HepG2 (cell line): ENCODE data around the gene FREM3. TPM values are rescaled to one million over a fixed set of nuclear protein-coding genes. Genes with fewer than 3 reads are reported as not detected.

Experiments used
- ATAC-seq: fragments of 200-7000 bp; cut with Tn5 transposase; 3 replicates; pipeline ENCODE4 v1.9.1; 2020; ENCODE audit warnings: mild to moderate bottlenecking, moderate library complexity
- BruUV-seq: library from RNA; stranded (reverse); fragments of 400-500 nt; replicated peaks from 2 replicates; lab custom pipeline; 2021; lab: Mats Ljungman, UMichigan
- CTCF ChIA-PET: fragments of 300-600 bp; formaldehyde crosslinking; extraction: SDS; loops from one replicate; lab custom pipeline; 2021; ENCODE audit warnings: low total read pairs, inconsistent platforms, low intra/inter-chr PET ratio; lab: Yijun Ruan, JAX
- POLR2A ChIA-PET: fragments of 350-600 bp; sonication (Branson Sonifier 250); formaldehyde crosslinking; loops from one replicate; lab custom pipeline; 2020; ENCODE audit warnings: antibody characterized with exemption, inconsistent platforms; lab: Yijun Ruan, JAX
- DNase-seq: peaks from one replicate; pipeline ENCODE4 v3.0.0-alpha.2; 2015; ENCODE audit warnings: low spot score
- FAIRE-seq: peaks from 3 replicates; lab custom pipeline; 2011; peaks lifted over from hg19 to GRCh38; lab: Jason Lieb, UNC
- H2AFZ ChIP-seq: one replicate; pipeline ENCODE4 v1.6.1; 2011; ENCODE audit warnings: low read length, inconsistent platforms
- H3K27ac ChIP-seq: fragments of 300-600 bp; 3 replicates; pipeline ENCODE4 v1.8.0; 2011; ENCODE audit warnings: mixed run types, mild to moderate bottlenecking, mixed read lengths, low read length, inconsistent platforms; ENCODE audit not compliant: insufficient read depth; ENCODE audit errors: extremely low read length
- H3K27me3 ChIP-seq, 2 experiments: fragments of 200-600 bp in 1 of 2; 2 replicates in 1 of 2; 3 replicates in 1 of 2; pipeline versions ENCODE4 v1.6.0 to v1.8.0; 2011; ENCODE audit warnings: low read length in 2 of 2, mild to moderate bottlenecking in 2 of 2, moderate library complexity in 2 of 2, inconsistent platforms in 1 of 2; ENCODE audit not compliant: insufficient read depth in 2 of 2, control insufficient read depth in 1 of 2
- H3K36me3 ChIP-seq, 2 experiments: fragments of 200-600 bp in 1 of 2; replicated peaks in 1 of 2; 2 replicates in 1 of 2; 3 replicates in 1 of 2; pipeline versions ENCODE4 v1.5.1 to v1.8.0; 2011; ENCODE audit warnings: low read length in 2 of 2, inconsistent platforms in 1 of 2; ENCODE audit not compliant: insufficient read depth in 2 of 2, control insufficient read depth in 1 of 2
- H3K4me1 ChIP-seq: 2 replicates; pipeline ENCODE4 v1.5.1; 2012; ENCODE audit warnings: low read length, inconsistent platforms; ENCODE audit not compliant: insufficient read depth
- H3K4me2 ChIP-seq: 2 replicates; pipeline ENCODE4 v1.6.0; 2011; ENCODE audit warnings: low read depth, low read length, inconsistent platforms
- H3K4me3 ChIP-seq, 3 experiments: fragments of 200-600 bp in 1 of 3; sonication (generic), shearing (Covaris generic) in 1 of 3; replicated peaks in 1 of 3; 2 replicates each; pipeline ENCODE4 v1.5.1; 2011 to 2016; ENCODE audit warnings: low read length in 3 of 3, inconsistent platforms in 2 of 3, low read depth in 2 of 3, mild to moderate bottlenecking in 2 of 3, control low read depth in 1 of 3, mixed read lengths in 1 of 3; ENCODE audit not compliant: insufficient read depth in 1 of 3
- H3K79me2 ChIP-seq: one replicate; pipeline ENCODE4 v1.6.1; 2011; ENCODE audit warnings: low read length, inconsistent platforms; ENCODE audit not compliant: insufficient read depth
- H3K9ac ChIP-seq: 2 replicates; pipeline ENCODE4 v1.6.0; 2011; ENCODE audit warnings: mild to moderate bottlenecking, low read depth, low read length, inconsistent platforms; ENCODE audit not compliant: insufficient read depth
- H3K9me3 ChIP-seq: 2 replicates; pipeline ENCODE4 v1.5.1; 2012; ENCODE audit warnings: mild to moderate bottlenecking, low read length
- H4K20me1 ChIP-seq: 2 replicates; pipeline ENCODE4 v1.6.0; 2011; ENCODE audit warnings: inconsistent platforms, mild to moderate bottlenecking, low read length, moderate library complexity; ENCODE audit not compliant: insufficient read depth
- E2F5 ChIP-seq: sonication (generic); formaldehyde crosslinking; conservative IDR thresholded peaks from 2 replicates; pipeline ENCODE4 v1.4.0; 2020; ENCODE audit warnings: missing genetic modification reagents
- KIAA2018 ChIP-seq: sonication (generic); formaldehyde crosslinking; IDR thresholded peaks from 2 replicates; pipeline ENCODE4 v1.5.0; 2020; ENCODE audit warnings: mild to moderate bottlenecking, missing genetic modification reagents, borderline replicate concordance
- NFKBIZ ChIP-seq: IDR thresholded peaks from 2 replicates; pipeline ENCODE4 v1.6.1; 2018; ENCODE audit warnings: missing genetic modification reagents, missing compliant biosample characterization
- NPAS2 ChIP-seq: sonication (generic); formaldehyde crosslinking; IDR thresholded peaks from 2 replicates; pipeline ENCODE4 v1.8.0; 2022; ENCODE audit warnings: mild to moderate bottlenecking, missing genetic modification reagents, borderline replicate concordance
- RNF2 ChIP-seq: fragments of 450-650 bp; conservative IDR thresholded peaks from 2 replicates; pipeline ENCODE4 v1.6.1; 2016; ENCODE audit warnings: low read depth
- SP4 ChIP-seq: sonication (generic); formaldehyde crosslinking; IDR thresholded peaks from 2 replicates; pipeline ENCODE4 v1.8.1; 2023; ENCODE audit warnings: mild to moderate bottlenecking, missing genetic modification reagents
- TOE1 ChIP-seq: sonication (generic); formaldehyde crosslinking; IDR thresholded peaks from 2 replicates; pipeline ENCODE4 v1.4.0; 2020; ENCODE audit warnings: mild to moderate bottlenecking, missing genetic modification reagents
- ZMAT5 ChIP-seq: sonication (generic); formaldehyde crosslinking; IDR thresholded peaks from 2 replicates; pipeline ENCODE4 v1.5.0; 2020; ENCODE audit warnings: mild to moderate bottlenecking, low read depth, missing genetic modification reagents, borderline replicate concordance
- ZNF746 ChIP-seq: sonication (generic); formaldehyde crosslinking; IDR thresholded peaks from 2 replicates; pipeline ENCODE4 v1.8.0; 2022; ENCODE audit warnings: mild to moderate bottlenecking, missing genetic modification reagents
- WGBS: methylation state at CpG from one replicate; pipeline ENCODE4 v1.1.6; 2017; ENCODE audit warnings: low lambda C conversion rate; 5-methylcytosine and 5-hydroxymethylcytosine counted together
- in situ Hi-C: cut with HindIII; loops from 2 replicates; pipeline ENCODE4 v1.10.0; 2017; ENCODE audit warnings: low pct_unique_long_range_greater_than_20kb; ENCODE audit not compliant: extremely low pct_ligation_motif_present
- intact Hi-C: fragments of 100-400 bp; cut with micrococcal nuclease; formaldehyde crosslinking; loops from one replicate; pipeline ENCODE4 v1.10.0; 2022; ENCODE audit not compliant: unreplicated experiment
- polyA plus RNA-seq, 8 experiments: library from polyadenylated mRNA; depleted of rRNA in 3 of 8; stranded (reverse) in 7 of 8; unstranded in 1 of 8; fragments of >200 nt; fragmentation: Illumina TruSeq in 4 of 8; extraction: Trizol in 4 of 8; gene quantifications; 2 replicates each; pipeline versions ENCODE4 v1.2.1 to v1.2.3, GENCODE V29; 2011 to 2016; ENCODE audit warnings: low read depth in 4 of 8, missing spikeins in 1 of 8, mixed read lengths in 1 of 8; ENCODE audit not compliant: insufficient read depth in 1 of 8
- total RNA-seq, 5 experiments: library from RNA; depleted of rRNA; stranded (reverse); fragments of >200 nt; fragmentation: Illumina TruSeq; extraction: Trizol; gene quantifications; 2 replicates each; pipeline ENCODE4 v1.2.3, GENCODE V29; 2016; ENCODE audit warnings: low read depth in 1 of 5
- TF ChIP-seq, protein P1 (sequence below): sonication (generic); formaldehyde crosslinking; IDR thresholded peaks from 2 replicates; pipeline ENCODE4 v1.8.1; 2022; ENCODE audit warnings: mild to moderate bottlenecking, missing genetic modification reagents
- TF ChIP-seq, protein P2 (sequence below): sonication (generic); formaldehyde crosslinking; IDR thresholded peaks from 2 replicates; pipeline ENCODE4 v1.4.0; 2020; ENCODE audit warnings: missing genetic modification reagents

Gene FREM3
- total and polyA plus RNA-seq, 2 of the 13 experiments (the other 11 are each of a cell fraction or from before 2014, with no cell fraction given): not detected

GRCh38 chr4:143642611-143643010 lies 57.9 kb downstream of the FREM3 start (continued):
- TF ChIP-seq KIAA2018 (no peak), NPAS2 (CRISPR knock-in tag) (no peak)
- TF ChIP-seq, protein P1, sequence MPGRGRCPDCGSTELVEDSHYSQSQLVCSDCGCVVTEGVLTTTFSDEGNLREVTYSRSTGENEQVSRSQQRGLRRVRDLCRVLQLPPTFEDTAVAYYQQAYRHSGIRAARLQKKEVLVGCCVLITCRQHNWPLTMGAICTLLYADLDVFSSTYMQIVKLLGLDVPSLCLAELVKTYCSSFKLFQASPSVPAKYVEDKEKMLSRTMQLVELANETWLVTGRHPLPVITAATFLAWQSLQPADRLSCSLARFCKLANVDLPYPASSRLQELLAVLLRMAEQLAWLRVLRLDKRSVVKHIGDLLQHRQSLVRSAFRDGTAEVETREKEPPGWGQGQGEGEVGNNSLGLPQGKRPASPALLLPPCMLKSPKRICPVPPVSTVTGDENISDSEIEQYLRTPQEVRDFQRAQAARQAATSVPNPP (CRISPR knock-in tag): no peak

- ChIA-PET CTCF (no interaction called here), POLR2A (no interaction called here)
- no TSS peak for BruUV-seq
- Histone ChIP-seq H3K9me3 (no peaks in the 10 kb centered on the region; the same call in 1 of the 2 replicates), H4K20me1 (no peaks in the 10 kb centered on the region), H3K4me3 (no peak overlapping the region), H3K36me3 (no peaks in the 10 kb centered on the region), H3K27me3 (no peaks in the 10 kb centered on the region), H3K27ac (no peak overlapping the region), H3K4me2 (no peak overlapping the region), H3K9ac (no peak overlapping the region), H3K4me1 (no peaks in the 10 kb centered on the region), H3K79me2 (no peaks in the 10 kb centered on the region), H2AFZ (no peak overlapping the region)
- FAIRE-seq: no peak
- ATAC-seq: no peak
- no peak for DNase-seq
- intact Hi-C loops (no loop called here), in situ Hi-C loops (no loop called here)
- WGBS: 10% methylated on average over 1 of the region's 1 CpG
- TF ChIP-seq NFKBIZ (CRISPR knock-in tag): no peak
- no peak for TF ChIP-seq SP4
- TF ChIP-seq, protein P2, sequence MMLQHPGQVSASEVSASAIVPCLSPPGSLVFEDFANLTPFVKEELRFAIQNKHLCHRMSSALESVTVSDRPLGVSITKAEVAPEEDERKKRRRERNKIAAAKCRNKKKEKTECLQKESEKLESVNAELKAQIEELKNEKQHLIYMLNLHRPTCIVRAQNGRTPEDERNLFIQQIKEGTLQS (CRISPR knock-in tag): no peak
- no peak for TF ChIP-seq ZMAT5 (CRISPR knock-in tag)
- no peak for TF ChIP-seq RNF2
- TF ChIP-seq TOE1 (CRISPR knock-in tag): no peak
- TF ChIP-seq ZNF746: no peak
- TF ChIP-seq E2F5 (CRISPR knock-in tag): no peak
These were observed 59.1 kb downstream of the FREM3 start for GRCh38 chr4:143641361-143641760.
